DND-41 (cell line): ENCODE measurements around the gene GNG8.
"Not testable (repeated sequence)": the region's sequence is repeated elsewhere in the genome, so short reads cannot be mapped to it uniquely, and the experiment has no call there.

Source experiments
- ATAC-seq: fragments of 200-7000 bp; cut with Tn5 transposase; 3 replicates; pipeline ENCODE4 v1.9.1; 2021; ENCODE audit warnings: low read depth; ENCODE audit not compliant: insufficient read depth
- DNase-seq: peaks from one replicate; pipeline ENCODE4 v3.0.0-alpha.2; 2020
- H2AFZ ChIP-seq: 2 replicates; pipeline ENCODE4 v1.6.0; 2012; ENCODE audit warnings: low read depth, low read length
- H3K27ac ChIP-seq: 2 replicates; pipeline ENCODE4 v1.5.1; 2012; ENCODE audit warnings: low read length, inconsistent platforms
- H3K27me3 ChIP-seq: fragments of 200-600 bp; sonication (generic); 2 replicates; pipeline ENCODE4 v1.6.0; 2012; ENCODE audit warnings: low read length, mild to moderate bottlenecking, inconsistent platforms; ENCODE audit not compliant: insufficient read depth, poor library complexity
- H3K36me3 ChIP-seq: 2 replicates; pipeline ENCODE4 v1.5.1; 2012; ENCODE audit warnings: low read length, inconsistent platforms; ENCODE audit not compliant: insufficient read depth
- H3K4me1 ChIP-seq: 2 replicates; pipeline ENCODE4 v1.5.1; 2012; ENCODE audit warnings: mild to moderate bottlenecking, low read length; ENCODE audit not compliant: insufficient read depth
- H3K4me2 ChIP-seq: 2 replicates; pipeline ENCODE4 v1.6.0; 2012; ENCODE audit warnings: mild to moderate bottlenecking, moderate library complexity, low read length, inconsistent platforms; ENCODE audit not compliant: insufficient read depth
- H3K4me3 ChIP-seq, 2 experiments: fragments of 200-600 bp in 1 of 2; shearing (Covaris generic) in 1 of 2; 2 replicates each; pipeline ENCODE4 v1.5.1; 2012 to 2016; ENCODE audit warnings: inconsistent platforms in 2 of 2, low read length in 2 of 2, mild to moderate bottlenecking in 2 of 2, low read depth in 1 of 2, moderate library complexity in 1 of 2
- H3K79me2 ChIP-seq: 2 replicates; pipeline ENCODE4 v1.6.0; 2012; ENCODE audit warnings: low read length, inconsistent platforms; ENCODE audit not compliant: insufficient read depth
- H3K9ac ChIP-seq: 2 replicates; pipeline ENCODE4 v1.6.0; 2012; ENCODE audit warnings: low read depth, mild to moderate bottlenecking, inconsistent platforms, low read length, moderate library complexity
- H3K9me3 ChIP-seq: 2 replicates; pipeline ENCODE4 v1.5.1; 2012; ENCODE audit warnings: low read length, moderate library complexity, mild to moderate bottlenecking, inconsistent platforms; ENCODE audit not compliant: insufficient read depth, severe bottlenecking
- H4K20me1 ChIP-seq: 2 replicates; pipeline ENCODE4 v1.6.0; 2012; ENCODE audit warnings: low read length; ENCODE audit not compliant: insufficient read depth
- EZH2 ChIP-seq: IDR thresholded peaks from 3 replicates; pipeline ENCODE4 v1.6.1; 2012; ENCODE audit warnings: borderline replicate concordance, low read depth, mild to moderate bottlenecking, moderate library complexity, low read length, inconsistent platforms; ENCODE audit not compliant: severe bottlenecking
- TF ChIP-seq, protein P1 (sequence below): IDR thresholded peaks from 2 replicates; pipeline ENCODE4 v1.5.1; 2012; ENCODE audit warnings: borderline replicate concordance, low read length, moderate library complexity, mild to moderate bottlenecking; ENCODE audit not compliant: poor library complexity, severe bottlenecking; ENCODE audit errors: extremely low read depth

The GNG8 gene

DNA sequence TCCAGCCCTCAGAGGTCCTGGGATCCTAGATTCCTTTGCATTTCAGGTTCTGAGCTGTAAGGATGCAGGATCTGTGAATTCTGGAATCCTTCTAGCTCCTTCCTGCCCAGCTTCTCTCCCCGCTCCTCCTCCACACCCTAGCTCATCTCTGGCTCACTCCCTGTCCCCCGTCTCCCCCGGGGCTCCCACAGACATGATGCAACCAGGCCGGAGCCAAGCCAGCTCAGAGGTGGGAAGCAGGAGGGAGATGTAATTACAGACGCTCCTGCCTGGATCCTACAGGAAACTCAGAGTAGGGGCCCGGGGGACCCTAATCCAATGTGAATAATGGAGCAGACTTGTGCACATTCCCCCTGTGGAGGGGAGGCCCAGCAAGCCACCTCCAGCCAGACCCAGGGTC, 4.5 kb downstream of the GNG8 start:
- no peaks in the 10 kb centered on the region for H3K79me2 ChIP-seq
- no peak for ATAC-seq
- H3K9me3 ChIP-seq = no peaks in the 10 kb centered on the region
- TF ChIP-seq, protein P1, sequence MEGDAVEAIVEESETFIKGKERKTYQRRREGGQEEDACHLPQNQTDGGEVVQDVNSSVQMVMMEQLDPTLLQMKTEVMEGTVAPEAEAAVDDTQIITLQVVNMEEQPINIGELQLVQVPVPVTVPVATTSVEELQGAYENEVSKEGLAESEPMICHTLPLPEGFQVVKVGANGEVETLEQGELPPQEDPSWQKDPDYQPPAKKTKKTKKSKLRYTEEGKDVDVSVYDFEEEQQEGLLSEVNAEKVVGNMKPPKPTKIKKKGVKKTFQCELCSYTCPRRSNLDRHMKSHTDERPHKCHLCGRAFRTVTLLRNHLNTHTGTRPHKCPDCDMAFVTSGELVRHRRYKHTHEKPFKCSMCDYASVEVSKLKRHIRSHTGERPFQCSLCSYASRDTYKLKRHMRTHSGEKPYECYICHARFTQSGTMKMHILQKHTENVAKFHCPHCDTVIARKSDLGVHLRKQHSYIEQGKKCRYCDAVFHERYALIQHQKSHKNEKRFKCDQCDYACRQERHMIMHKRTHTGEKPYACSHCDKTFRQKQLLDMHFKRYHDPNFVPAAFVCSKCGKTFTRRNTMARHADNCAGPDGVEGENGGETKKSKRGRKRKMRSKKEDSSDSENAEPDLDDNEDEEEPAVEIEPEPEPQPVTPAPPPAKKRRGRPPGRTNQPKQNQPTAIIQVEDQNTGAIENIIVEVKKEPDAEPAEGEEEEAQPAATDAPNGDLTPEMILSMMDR = no peak
- TF ChIP-seq EZH2 = no peak
- no peak for DNase-seq
- H3K4me2 ChIP-seq = no peak overlapping the region
- H3K4me1 ChIP-seq = peaks cover 18% of the 10 kb centered on the region
- no peak overlapping the region for H3K4me3 ChIP-seq
- no peak overlapping the region for H3K9ac ChIP-seq
- H3K27me3 ChIP-seq = peaks cover 7% of the 10 kb centered on the region
- H2AFZ ChIP-seq = no peak overlapping the region
- no peak overlapping the region for H3K27ac ChIP-seq
- no peaks in the 10 kb centered on the region for H3K36me3 ChIP-seq
- peaks cover 7% of the 10 kb centered on the region for H4K20me1 ChIP-seq

DNA sequence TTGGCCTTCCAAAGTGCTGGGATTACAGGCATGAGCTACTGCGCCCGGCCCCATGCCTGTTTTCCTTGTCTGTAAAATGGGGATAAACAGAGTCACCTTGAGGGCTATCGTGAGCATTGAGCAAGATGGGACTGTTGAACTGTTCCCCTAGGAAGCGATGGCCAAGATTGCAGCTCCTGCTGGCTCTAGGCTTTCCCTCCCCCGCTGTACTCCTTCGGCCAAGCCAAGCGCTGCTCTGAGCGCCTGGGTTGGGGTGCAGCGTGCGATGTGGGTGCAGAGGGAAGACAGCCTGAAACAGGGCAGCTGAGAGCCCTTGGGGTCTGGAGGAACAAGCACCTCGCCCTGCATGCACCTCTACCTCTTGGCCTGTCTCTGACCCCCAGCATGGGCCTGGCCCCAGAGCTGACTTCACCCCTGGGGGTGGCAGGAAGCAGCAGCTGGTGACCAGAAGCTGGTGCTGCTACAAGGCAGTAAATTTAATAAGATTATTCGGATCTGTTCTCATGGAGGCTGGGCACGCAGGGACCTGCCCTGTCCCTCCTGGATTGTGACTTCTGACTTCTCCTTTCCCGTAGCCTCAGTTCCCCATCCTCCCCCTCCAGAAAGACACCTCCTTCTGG, 5.3 kb downstream of the GNG8 start:
- H4K20me1 ChIP-seq = peaks cover 7% of the 10 kb centered on the region
- no peak for TF ChIP-seq EZH2
- TF ChIP-seq, protein P1 = no peak
- H3K4me3 ChIP-seq = no peak overlapping the region
- no peaks in the 10 kb centered on the region for H3K36me3 ChIP-seq
- H3K9ac ChIP-seq = no peak overlapping the region
- no peaks in the 10 kb centered on the region for H3K79me2 ChIP-seq
- DNase-seq = no peak
- H2AFZ ChIP-seq = no peak overlapping the region
- ATAC-seq = no peak
- no peaks in the 10 kb centered on the region for H3K9me3 ChIP-seq
- peaks cover 18% of the 10 kb centered on the region for H3K4me1 ChIP-seq
- peaks cover 7% of the 10 kb centered on the region for H3K27me3 ChIP-seq
- no peak overlapping the region for H3K27ac ChIP-seq
- no peak overlapping the region for H3K4me2 ChIP-seq

DNA sequence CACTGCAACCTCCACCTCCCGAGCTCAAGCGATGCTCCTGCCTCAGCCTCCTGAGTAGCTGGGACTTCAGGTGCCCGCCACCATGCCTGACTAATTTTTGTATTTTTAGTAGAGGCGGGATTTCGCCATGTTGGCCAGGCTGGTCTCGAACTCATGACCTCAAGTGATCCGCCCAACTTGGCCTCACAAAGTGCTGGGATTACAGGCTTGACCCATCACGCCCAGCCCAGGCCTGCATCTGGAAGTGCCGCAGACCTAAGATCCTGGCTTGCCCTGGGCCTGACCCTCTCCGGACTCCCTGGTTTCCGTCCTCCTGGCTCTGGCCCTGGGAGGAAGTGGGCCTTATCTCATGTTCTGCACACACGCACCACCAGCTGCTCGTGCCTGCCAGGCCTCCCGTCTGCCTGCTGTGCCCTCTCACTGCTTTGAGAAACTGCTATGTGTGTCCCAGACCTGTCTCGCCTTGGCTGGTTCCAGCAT, 6.4 kb downstream of the GNG8 start:
- peaks cover 15% of the 10 kb centered on the region for H3K4me1 ChIP-seq
- H3K4me3 ChIP-seq = no peak overlapping the region
- no peak overlapping the region for H3K27ac ChIP-seq
- TF ChIP-seq EZH2 = no peak
- TF ChIP-seq, protein P1 = no peak
- H3K36me3 ChIP-seq = no peaks in the 10 kb centered on the region
- no peak overlapping the region for H3K4me2 ChIP-seq
- no peaks in the 10 kb centered on the region for H3K79me2 ChIP-seq
- peaks cover 7% of the 10 kb centered on the region for H3K27me3 ChIP-seq
- H3K9me3 ChIP-seq = no peaks in the 10 kb centered on the region
- ATAC-seq (no peak), DNase-seq (no peak)
- H4K20me1 ChIP-seq = peaks cover 7% of the 10 kb centered on the region
- no peak overlapping the region for H2AFZ ChIP-seq
- no peak overlapping the region for H3K9ac ChIP-seq

DNA sequence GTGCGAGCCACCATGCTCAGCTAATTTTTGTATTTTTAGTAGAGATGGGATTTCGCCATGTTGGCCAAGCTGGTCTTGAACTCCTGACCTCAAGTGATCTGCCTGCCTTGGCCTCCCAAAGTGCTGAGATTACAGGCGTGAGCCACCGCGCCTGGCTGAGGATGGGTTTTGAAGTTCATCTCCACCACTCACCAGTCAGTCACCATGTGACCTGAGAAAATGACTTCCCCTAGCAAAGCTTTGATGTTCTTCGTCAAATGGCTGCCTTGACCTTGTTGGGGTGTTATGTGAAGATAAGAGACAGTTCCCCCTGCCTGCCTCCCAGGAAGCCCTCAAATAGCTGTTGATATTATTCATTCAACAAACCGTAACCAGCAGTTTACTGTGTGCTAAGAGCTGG, 7.0 kb downstream of the GNG8 start:
- H3K4me3 ChIP-seq, ATAC-seq, H3K27me3 ChIP-seq, H4K20me1 ChIP-seq, H3K9me3 ChIP-seq, H3K36me3 ChIP-seq, H3K4me2 ChIP-seq, H3K9ac ChIP-seq, H2AFZ ChIP-seq, DNase-seq, H3K79me2 ChIP-seq, H3K27ac ChIP-seq: not testable (repeated sequence)
- peaks cover 11% of the 10 kb centered on the region for H3K4me1 ChIP-seq
